Measurements from ENCODE around the gene AGAP2. TPM values are rescaled to one million over a fixed set of nuclear protein-coding genes. Genes with fewer than 3 reads are reported as not detected.

AGAP2 gene
- total and polyA plus RNA-seq, 2 of the 8 experiments (the other 6 are each of a cell fraction or from before 2014, with no cell fraction given): 1.5 TPM

- TF ChIP-seq, protein P1, sequence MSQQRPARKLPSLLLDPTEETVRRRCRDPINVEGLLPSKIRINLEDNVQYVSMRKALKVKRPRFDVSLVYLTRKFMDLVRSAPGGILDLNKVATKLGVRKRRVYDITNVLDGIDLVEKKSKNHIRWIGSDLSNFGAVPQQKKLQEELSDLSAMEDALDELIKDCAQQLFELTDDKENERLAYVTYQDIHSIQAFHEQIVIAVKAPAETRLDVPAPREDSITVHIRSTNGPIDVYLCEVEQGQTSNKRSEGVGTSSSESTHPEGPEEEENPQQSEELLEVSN (IDR thresholded peaks at IDR 0.05): no peak
- TF ChIP-seq POU5F1 (IDR thresholded peaks at IDR 0.05; ENCODE audit: low read depth, low read length): no peak
- TF ChIP-seq EP300 (IDR thresholded peaks at IDR 0.05; ENCODE audit: borderline replicate concordance in 1 of 2, low read depth in 2 of 2, low read length in 2 of 2): no peak
- TF ChIP-seq SP1 (IDR thresholded peaks at IDR 0.05; ENCODE audit: low read depth, low read length): no peak
- TF ChIP-seq HDAC6 (IDR thresholded peaks at IDR 0.05; ENCODE audit: low read depth, low read length): no peak
- WGBS, 2 experiments (ENCODE audit: extremely low coverage in 1 of 2, insufficient coverage in 1 of 2, insufficient read length in 1 of 2, insufficient replicate concordance in 2 of 2, low coverage in 1 of 2, low lambda C conversion rate in 2 of 2, missing lambda C conversion rate in 1 of 2): 81% methylated on average over 1 of the region's 1 CpG; no CpG with 5 or more reads in 1 of the 2 experiments
- no peak overlapping the region for H4K8ac ChIP-seq (ENCODE audit: extremely low read depth, insufficient read depth, low read length)
- CTCF ChIA-PET (ENCODE audit: partially characterized antibody): interaction anchor here (1.1 to 4.7 kb wide), 6 partner anchors 9 to 53 kb away, joined by 3 to 28 read pairs (median 12); partner anchors contain the start of gene CYP27B1
- H2BK12ac ChIP-seq (ENCODE audit: low read depth, low read length): no peak overlapping the region
- H4K20me1 ChIP-seq (replicated peaks in 1 of 2; ENCODE audit: control insufficient read depth in 1 of 2, insufficient read depth in 2 of 2, low read length in 2 of 2): no peaks in the 10 kb centered on the region
- H3K23ac ChIP-seq (ENCODE audit: insufficient read length): no peak overlapping the region
- no peak overlapping the region for H2BK5ac ChIP-seq (ENCODE audit: low read depth, low read length)
- peaks cover 0 to 3% (median 0%) of the 10 kb centered on the region in 4 experiments; a peak in 2 of 8 replicates for H3K36me3 ChIP-seq (ENCODE audit: control insufficient read depth in 2 of 4, insufficient read depth in 4 of 4, low read length in 3 of 4)
- no peaks in the 10 kb centered on the region for H3K27me3 ChIP-seq (replicated peaks in 1 of 4; ENCODE audit: control insufficient read depth in 3 of 4, extremely low read depth in 1 of 4, insufficient read depth in 3 of 4, low read length in 3 of 4)
- H3K4ac ChIP-seq (replicated peaks; ENCODE audit: insufficient read length, low read depth, low read length): no peak overlapping the region
- H4K5ac ChIP-seq (ENCODE audit: insufficient read length, low read depth, low read length): no peak overlapping the region
- H2AK5ac ChIP-seq (ENCODE audit: low read depth, low read length): no peak overlapping the region
- H2BK15ac ChIP-seq (ENCODE audit: low read length): no peak overlapping the region
- no peaks in the 10 kb centered on the region for H3K79me1 ChIP-seq (ENCODE audit: low read depth, low read length)
- H2BK120ac ChIP-seq (replicated peaks; ENCODE audit: low read depth, low read length): no peak overlapping the region
- POLR2A ChIA-PET (ENCODE audit: partially characterized antibody): interaction anchor here (1.0 to 1.6 kb wide), 5 partner anchors 8 to 28 kb away, joined by 3 to 6 read pairs (median 4); partner anchors contain the start of genes CDK4, CYP27B1, EEF1AKMT3 and METTL1
- H3K18ac ChIP-seq (ENCODE audit: extremely low read depth, low read length): no peak overlapping the region
- no peak overlapping the region for H2BK20ac ChIP-seq (ENCODE audit: low read length)
- H2AFZ ChIP-seq (ENCODE audit: low read length): no peak overlapping the region
- H3K4me2 ChIP-seq (ENCODE audit: insufficient read depth in 1 of 2, low read depth in 2 of 2, low read length in 2 of 2): no peak overlapping the region
- H3K27ac ChIP-seq (ENCODE audit: low read depth, low read length): no peak overlapping the region
- H3K14ac ChIP-seq (ENCODE audit: insufficient read length): no peak overlapping the region
- H3K79me2 ChIP-seq (ENCODE audit: control insufficient read depth in 1 of 2, insufficient read depth in 2 of 2, low read length in 2 of 2): peaks cover 0 to 16% of the 10 kb centered on the region in 2 experiments; a peak in 2 of 4 replicates
- no peak overlapping the region for H3K56ac ChIP-seq (replicated peaks; ENCODE audit: insufficient read length, low read depth, low read length)
- H3K4me1 ChIP-seq (replicated peaks in 1 of 4; ENCODE audit: control insufficient read depth in 3 of 4, insufficient read depth in 4 of 4, low read length in 3 of 4): no peaks in the 10 kb centered on the region
- no peak overlapping the region for H4K91ac ChIP-seq (replicated peaks; ENCODE audit: insufficient read length, low read length)
- DNase-seq (ENCODE audit: low read depth in 1 of 2, low spot score in 2 of 2) (no peak), FAIRE-seq (no peak)
- no peak overlapping the region for H3K9ac ChIP-seq (replicated peaks in 1 of 4; ENCODE audit: extremely low read depth in 1 of 4, low read depth in 3 of 4, low read length in 3 of 4)
- H3K9me3 ChIP-seq (ENCODE audit: insufficient read depth in 2 of 2, low read depth in 1 of 2, low read length in 1 of 2): no peaks in the 10 kb centered on the region
- H3K23me2 ChIP-seq (ENCODE audit: low read depth, low read length): peaks cover 2% of the 10 kb centered on the region; the same call in 1 of the 2 replicates
- no peak overlapping the region for H3K4me3 ChIP-seq (ENCODE audit: extremely low read depth in 1 of 4, insufficient read depth in 2 of 4, low read depth in 3 of 4, low read length in 4 of 4)
These were observed 41.2 kb upstream of the AGAP2 start for GRCh38 chr12:57779736-57780135.
